SK-N-SH treated with all-trans-retinoic acid at 6 μM for 48 hours (cell line): ENCODE measurements around the gene VAC14.

Source experiments
- ARNTL ChIP-seq: fragments of 450-650 bp; formaldehyde crosslinking; IDR thresholded peaks from 2 replicates; pipeline ENCODE4 v1.5.0; 2020; ENCODE audit warnings: low read depth, mild to moderate bottlenecking, moderate library complexity, borderline replicate concordance
- CREB5 ChIP-seq: fragments of 250-450 bp; sonication (Bioruptor Pico); IDR thresholded peaks from 2 replicates; pipeline ENCODE4 v1.5.1; 2020; ENCODE audit warnings: low read depth, mild to moderate bottlenecking, moderate library complexity
- CSDC2 ChIP-seq: fragments of 250-450 bp; sonication (Bioruptor Pico); IDR thresholded peaks from 2 replicates; pipeline ENCODE4 v1.5.0; 2020; ENCODE audit warnings: mild to moderate bottlenecking, moderate library complexity
- PATZ1 ChIP-seq: fragments of 250-450 bp; sonication (Bioruptor Pico); IDR thresholded peaks from 2 replicates; pipeline ENCODE4 v1.8.0; 2020; ENCODE audit warnings: mild to moderate bottlenecking, moderate library complexity, borderline replicate concordance
- RARB ChIP-seq: fragments of 250-450 bp; sonication (Bioruptor Pico); IDR thresholded peaks from 2 replicates; pipeline ENCODE4 v1.8.0; 2021; ENCODE audit warnings: mild to moderate bottlenecking, moderate library complexity
- SNAI2 ChIP-seq: fragments of 250-450 bp; sonication (Bioruptor Pico); IDR thresholded peaks from 2 replicates; pipeline ENCODE4 v1.5.0; 2020; ENCODE audit warnings: mild to moderate bottlenecking, moderate library complexity
- TCF4 ChIP-seq: fragments of 250-450 bp; sonication (Bioruptor Pico); IDR thresholded peaks from 2 replicates; pipeline ENCODE4 v1.8.0; 2021; ENCODE audit warnings: mild to moderate bottlenecking, moderate library complexity, borderline replicate concordance
- ZFP3 ChIP-seq: fragments of 250-450 bp; sonication (Bioruptor Pico); IDR thresholded peaks from 2 replicates; pipeline ENCODE4 v1.5.0; 2020; ENCODE audit warnings: mild to moderate bottlenecking, moderate library complexity
- TF ChIP-seq, protein P1 (sequence below): fragments of 250-450 bp; sonication (Bioruptor Pico); IDR thresholded peaks from 2 replicates; pipeline ENCODE4 v1.8.0; 2021; ENCODE audit warnings: low read depth, mild to moderate bottlenecking, moderate library complexity, borderline replicate concordance

- TF ChIP-seq PATZ1 (no peak), ARNTL (no peak), SNAI2 (CRISPR knock-in tag) (no peak), CSDC2 (CRISPR knock-in tag) (no peak), ZFP3 (no peak), RARB (CRISPR knock-in tag) (no peak), TCF4 (CRISPR knock-in tag) (no peak), CREB5 (CRISPR knock-in tag) (no peak)
- TF ChIP-seq, protein P1, sequence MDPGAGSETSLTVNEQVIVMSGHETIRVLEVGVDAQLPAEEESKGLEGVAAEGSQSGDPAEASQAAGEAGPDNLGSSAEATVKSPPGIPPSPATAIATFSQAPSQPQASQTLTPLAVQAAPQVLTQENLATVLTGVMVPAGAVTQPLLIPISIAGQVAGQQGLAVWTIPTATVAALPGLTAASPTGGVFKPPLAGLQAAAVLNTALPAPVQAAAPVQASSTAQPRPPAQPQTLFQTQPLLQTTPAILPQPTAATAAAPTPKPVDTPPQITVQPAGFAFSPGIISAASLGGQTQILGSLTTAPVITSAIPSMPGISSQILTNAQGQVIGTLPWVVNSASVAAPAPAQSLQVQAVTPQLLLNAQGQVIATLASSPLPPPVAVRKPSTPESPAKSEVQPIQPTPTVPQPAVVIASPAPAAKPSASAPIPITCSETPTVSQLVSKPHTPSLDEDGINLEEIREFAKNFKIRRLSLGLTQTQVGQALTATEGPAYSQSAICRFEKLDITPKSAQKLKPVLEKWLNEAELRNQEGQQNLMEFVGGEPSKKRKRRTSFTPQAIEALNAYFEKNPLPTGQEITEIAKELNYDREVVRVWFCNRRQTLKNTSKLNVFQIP (CRISPR knock-in tag), result no peak
These were observed 35.5 kb downstream of the VAC14 start for GRCh38 chr16:70765491-70765890.
